Progenitor cell of endocrine pancreas (in vitro differentiated cells): Measurements from ENCODE around the gene STX4. TPM values are rescaled to one million over a fixed set of nuclear protein-coding genes. Genes with fewer than 3 reads are reported as not detected.

Experiments used
- DNase-seq: peaks from one replicate; pipeline ENCODE4 v3.0.0; 2021; ENCODE audit warnings: low spot score; ENCODE audit not compliant: unreplicated experiment
- H3K27ac Mint-ChIP-seq: 2 replicates; pipeline ENCODE4 v1.8.0; 2021; ENCODE audit warnings: mild to moderate bottlenecking, moderate library complexity, mixed read lengths
- H3K27me3 Mint-ChIP-seq: 2 replicates; pipeline ENCODE4 v1.8.0; 2021; ENCODE audit warnings: mixed read lengths
- H3K36me3 Mint-ChIP-seq: 2 replicates; pipeline ENCODE4 v1.8.0; 2022; ENCODE audit warnings: mixed read lengths; ENCODE audit not compliant: insufficient read depth
- H3K4me1 Mint-ChIP-seq: 2 replicates; pipeline ENCODE4 v1.8.0; 2021; ENCODE audit warnings: low read depth, mixed read lengths
- H3K4me3 Mint-ChIP-seq: 2 replicates; pipeline ENCODE4 v1.8.0; 2021; ENCODE audit warnings: low read depth, mild to moderate bottlenecking, moderate library complexity, mixed read lengths
- H3K9me3 Mint-ChIP-seq: 2 replicates; pipeline ENCODE4 v1.8.0; 2021; ENCODE audit warnings: low read depth, mixed read lengths
- total RNA-seq: library from RNA; stranded (reverse); gene quantifications from 2 replicates; pipeline ENCODE4 v1.2.1, GENCODE V29; 2021
- TF ChIP-seq, protein P1 (sequence below): fragments of 200-600 bp; sonication (generic); IDR thresholded peaks from one replicate; pipeline ENCODE4 v1.5.0; 2021; ENCODE audit warnings: antibody characterized with exemption, mild to moderate bottlenecking; ENCODE audit not compliant: unreplicated experiment

The STX4 gene
- total RNA-seq, 1 donor from 2014 or later, result 50.3 TPM

DNA sequence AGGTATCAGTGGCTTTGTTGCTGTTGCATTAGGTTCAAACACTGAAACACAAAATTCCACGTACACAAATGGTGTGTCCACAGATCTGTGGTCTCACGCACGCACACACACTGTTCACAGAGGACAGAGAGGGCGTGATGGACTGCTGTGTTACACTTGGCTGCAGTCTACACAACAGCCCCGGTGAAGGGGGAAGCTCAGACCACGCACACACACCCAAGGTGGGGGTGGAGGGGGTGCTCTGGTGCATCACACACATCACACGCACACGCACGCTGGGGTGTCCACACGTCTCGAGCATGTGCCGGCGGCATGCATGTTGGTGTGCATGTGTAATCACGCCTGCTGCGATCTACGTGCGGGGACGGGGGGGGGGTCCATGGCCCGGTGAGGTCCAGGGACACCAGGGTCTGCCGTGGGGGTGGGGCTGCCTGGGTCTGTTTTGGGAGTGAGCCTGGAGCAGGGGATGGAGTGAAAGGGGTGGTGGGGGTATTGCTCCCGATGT is 41.0 kb upstream of the STX4 start:
- Mint-ChIP-seq H3K9me3 (no peaks in the 10 kb centered on the region), H3K36me3 (no peaks in the 10 kb centered on the region), H3K27ac (peak overlapping the region; percentile 49), H3K4me3 (no peak overlapping the region), H3K4me1 (peaks cover 3% of the 10 kb centered on the region), H3K27me3 (peaks cover 20% of the 10 kb centered on the region)
- no peak for DNase-seq
- TF ChIP-seq, protein P1, sequence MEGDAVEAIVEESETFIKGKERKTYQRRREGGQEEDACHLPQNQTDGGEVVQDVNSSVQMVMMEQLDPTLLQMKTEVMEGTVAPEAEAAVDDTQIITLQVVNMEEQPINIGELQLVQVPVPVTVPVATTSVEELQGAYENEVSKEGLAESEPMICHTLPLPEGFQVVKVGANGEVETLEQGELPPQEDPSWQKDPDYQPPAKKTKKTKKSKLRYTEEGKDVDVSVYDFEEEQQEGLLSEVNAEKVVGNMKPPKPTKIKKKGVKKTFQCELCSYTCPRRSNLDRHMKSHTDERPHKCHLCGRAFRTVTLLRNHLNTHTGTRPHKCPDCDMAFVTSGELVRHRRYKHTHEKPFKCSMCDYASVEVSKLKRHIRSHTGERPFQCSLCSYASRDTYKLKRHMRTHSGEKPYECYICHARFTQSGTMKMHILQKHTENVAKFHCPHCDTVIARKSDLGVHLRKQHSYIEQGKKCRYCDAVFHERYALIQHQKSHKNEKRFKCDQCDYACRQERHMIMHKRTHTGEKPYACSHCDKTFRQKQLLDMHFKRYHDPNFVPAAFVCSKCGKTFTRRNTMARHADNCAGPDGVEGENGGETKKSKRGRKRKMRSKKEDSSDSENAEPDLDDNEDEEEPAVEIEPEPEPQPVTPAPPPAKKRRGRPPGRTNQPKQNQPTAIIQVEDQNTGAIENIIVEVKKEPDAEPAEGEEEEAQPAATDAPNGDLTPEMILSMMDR, result no peak

DNA sequence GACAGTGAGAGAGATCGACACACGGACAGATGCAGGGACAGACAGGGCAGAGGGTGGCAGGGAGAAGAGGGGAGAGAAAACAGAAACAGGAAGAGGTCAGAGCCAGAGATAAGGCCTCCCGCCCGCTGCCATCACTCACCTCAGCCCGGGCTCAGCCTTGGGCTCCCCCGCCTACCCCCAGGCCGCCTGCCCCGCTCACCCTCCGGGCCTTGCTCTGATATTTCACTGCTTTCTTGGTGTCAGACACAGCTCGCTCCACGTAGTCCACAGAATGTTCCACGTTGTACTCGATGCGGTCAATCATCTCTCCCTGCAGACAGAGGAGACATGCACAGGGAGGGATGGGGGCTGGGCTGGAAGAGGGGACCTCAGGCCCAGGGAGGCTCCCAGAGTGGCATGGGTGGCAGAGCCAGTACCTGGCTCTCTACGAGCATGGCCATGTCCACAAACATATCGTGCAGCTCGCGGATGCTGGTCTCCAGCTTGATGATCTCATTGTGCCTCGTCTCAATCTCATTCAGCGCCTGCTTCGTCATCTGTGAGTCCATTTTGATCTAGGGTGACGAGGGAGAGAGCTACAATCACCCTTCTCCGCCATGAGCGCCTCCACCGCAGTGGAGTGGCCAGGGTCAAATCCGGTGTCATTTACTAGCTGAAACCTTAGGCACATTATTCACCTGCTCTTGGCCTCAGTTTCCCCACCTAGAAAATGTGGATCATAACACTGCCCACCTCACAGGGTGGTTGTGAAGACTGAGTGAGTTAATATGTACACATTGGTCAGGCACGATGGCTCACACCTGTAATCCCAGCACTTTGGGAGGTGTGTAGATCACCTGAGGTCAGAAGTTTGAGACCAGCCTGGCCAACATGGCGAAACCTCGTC is 40.2 kb upstream of the STX4 start:
- no peaks in the 10 kb centered on the region for H3K9me3 Mint-ChIP-seq
- peaks cover 3% of the 10 kb centered on the region for H3K4me1 Mint-ChIP-seq
- DNase-seq, result no peak
- H3K4me3 Mint-ChIP-seq, result no peak overlapping the region
- TF ChIP-seq, protein P1, result no peak
- H3K27me3 Mint-ChIP-seq, result peaks cover 28% of the 10 kb centered on the region
- H3K36me3 Mint-ChIP-seq, result no peaks in the 10 kb centered on the region
- H3K27ac Mint-ChIP-seq, result no peak overlapping the region

DNA sequence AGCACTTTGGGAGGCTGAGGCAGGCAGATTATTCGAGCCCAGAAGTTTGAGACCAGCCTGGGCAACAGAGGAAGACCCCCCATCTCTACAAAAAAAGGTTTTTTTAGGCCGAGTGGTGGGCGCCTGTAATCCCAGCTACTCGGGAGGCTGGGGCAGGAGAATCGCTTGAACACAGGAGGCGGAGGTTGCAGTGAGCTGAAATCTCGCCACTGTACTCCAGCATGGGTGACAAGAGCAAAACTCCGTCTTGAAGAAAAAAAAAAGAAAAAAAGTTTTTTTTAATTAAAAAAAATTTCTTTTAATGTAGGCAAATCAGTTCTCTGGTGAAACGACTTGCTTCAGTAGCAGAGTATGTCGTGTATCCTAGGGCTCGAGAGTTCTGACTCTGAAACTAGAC is 37.4 kb upstream of the STX4 start:
- Mint-ChIP-seq H3K36me3 (no peaks in the 10 kb centered on the region), H3K4me3 (peak overlapping the region; percentile 34), H3K9me3 (no peaks in the 10 kb centered on the region), H3K4me1 (peaks cover 3% of the 10 kb centered on the region), H3K27me3 (peaks cover 43% of the 10 kb centered on the region), H3K27ac (no peak overlapping the region)
- no peak for DNase-seq
- TF ChIP-seq, protein P1, result no peak

DNA sequence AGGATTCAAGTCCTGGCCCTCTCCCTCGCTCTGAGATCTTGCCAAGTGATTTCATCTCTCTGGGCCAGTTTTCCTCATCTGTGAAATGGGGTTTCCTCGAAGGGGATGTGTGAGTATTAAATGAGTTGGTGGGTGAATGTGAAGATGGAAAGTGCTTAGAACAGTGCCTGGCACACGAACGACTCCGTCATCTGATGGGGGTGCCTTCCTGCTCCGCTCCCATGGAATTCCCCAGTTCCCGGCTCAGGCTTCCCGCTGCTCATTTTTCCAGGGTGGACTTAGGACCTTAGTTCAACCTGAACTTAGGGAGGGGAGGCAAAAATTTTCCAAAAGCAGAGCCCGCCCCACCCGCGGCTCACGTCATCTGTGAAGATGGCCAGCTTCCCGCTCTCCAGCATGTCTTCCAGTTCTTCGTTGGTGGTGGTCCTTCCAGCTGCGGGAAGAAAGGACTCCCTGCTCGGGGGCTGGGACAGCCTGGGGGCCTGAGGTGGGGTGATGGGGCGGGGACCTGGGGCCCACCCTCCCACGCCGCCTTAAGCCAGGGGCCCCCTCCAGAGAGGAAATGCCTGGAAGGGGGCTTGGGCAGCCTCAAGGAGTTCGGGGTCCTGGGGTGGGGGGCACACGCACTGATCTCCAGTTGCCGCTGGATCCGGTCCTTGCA is 36.9 kb upstream of the STX4 start:
- Mint-ChIP-seq H3K9me3 (no peaks in the 10 kb centered on the region), H3K27ac (no peak overlapping the region), H3K36me3 (no peaks in the 10 kb centered on the region), H3K4me1 (peaks cover 3% of the 10 kb centered on the region), H3K4me3 (peak overlapping the region; percentile 44), H3K27me3 (peaks cover 43% of the 10 kb centered on the region)
- no peak for DNase-seq
- TF ChIP-seq, protein P1, result no peak

DNA sequence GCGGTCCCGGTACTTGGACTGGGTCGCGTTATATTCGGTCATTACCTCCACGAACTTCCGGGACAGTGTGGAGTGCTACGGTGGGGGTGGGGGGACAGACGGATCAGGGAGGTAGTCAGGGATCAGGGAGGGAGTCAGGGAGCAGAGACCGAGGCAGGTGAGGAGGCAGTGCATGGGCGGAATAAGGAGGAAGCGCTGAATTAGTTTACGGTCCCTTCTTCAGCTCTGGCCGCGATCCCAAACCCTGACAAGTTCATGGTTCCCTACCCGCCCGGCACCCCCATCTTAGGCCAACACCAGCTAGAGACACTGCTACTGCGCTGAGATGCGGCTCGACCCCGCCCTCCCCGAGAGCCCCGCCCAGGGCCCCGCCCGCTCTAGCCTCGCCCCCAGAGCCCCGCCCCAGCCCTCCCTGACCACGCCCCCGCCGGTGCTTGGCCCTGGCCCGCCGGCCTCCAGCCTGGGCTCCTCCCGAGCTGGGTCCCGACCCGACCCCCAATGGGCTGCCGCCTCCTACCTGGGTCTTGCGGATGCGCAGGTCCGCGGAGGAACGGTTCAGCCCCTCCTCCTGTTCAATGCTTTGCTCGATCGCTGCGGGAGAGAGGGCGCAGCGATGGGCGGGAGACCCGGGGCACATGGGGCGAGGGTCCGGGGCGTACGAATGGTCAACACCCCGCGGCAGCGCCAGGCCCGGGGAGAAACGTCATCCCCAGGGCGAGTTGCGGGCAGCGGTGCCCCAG is 36.2 kb upstream of the STX4 start:
- Mint-ChIP-seq H3K27ac (no peak overlapping the region), H3K9me3 (no peaks in the 10 kb centered on the region)

More for the DNA sequence above, 36.2 kb upstream of the STX4 start:
- Mint-ChIP-seq H3K4me3 (peak overlapping the region; percentile 61), H3K27me3 (peaks cover 49% of the 10 kb centered on the region), H3K4me1 (peaks cover 4% of the 10 kb centered on the region), H3K36me3 (no peaks in the 10 kb centered on the region)
- TF ChIP-seq, protein P1, result no peak
- peak; percentile 39 for DNase-seq
